Stimulated activated CD4-positive, alpha-beta T cell treated with anti-CD3 and anti-CD28 coated beads, Interleukin-15, amount 100 ng/mL, for 24 hours (primary cell): ENCODE data around the gene LAD1.

Experiments
- DNase-seq: peaks from one replicate; pipeline ENCODE4 v3.0.0-alpha.2; 2020

The LAD1 gene

DNA sequence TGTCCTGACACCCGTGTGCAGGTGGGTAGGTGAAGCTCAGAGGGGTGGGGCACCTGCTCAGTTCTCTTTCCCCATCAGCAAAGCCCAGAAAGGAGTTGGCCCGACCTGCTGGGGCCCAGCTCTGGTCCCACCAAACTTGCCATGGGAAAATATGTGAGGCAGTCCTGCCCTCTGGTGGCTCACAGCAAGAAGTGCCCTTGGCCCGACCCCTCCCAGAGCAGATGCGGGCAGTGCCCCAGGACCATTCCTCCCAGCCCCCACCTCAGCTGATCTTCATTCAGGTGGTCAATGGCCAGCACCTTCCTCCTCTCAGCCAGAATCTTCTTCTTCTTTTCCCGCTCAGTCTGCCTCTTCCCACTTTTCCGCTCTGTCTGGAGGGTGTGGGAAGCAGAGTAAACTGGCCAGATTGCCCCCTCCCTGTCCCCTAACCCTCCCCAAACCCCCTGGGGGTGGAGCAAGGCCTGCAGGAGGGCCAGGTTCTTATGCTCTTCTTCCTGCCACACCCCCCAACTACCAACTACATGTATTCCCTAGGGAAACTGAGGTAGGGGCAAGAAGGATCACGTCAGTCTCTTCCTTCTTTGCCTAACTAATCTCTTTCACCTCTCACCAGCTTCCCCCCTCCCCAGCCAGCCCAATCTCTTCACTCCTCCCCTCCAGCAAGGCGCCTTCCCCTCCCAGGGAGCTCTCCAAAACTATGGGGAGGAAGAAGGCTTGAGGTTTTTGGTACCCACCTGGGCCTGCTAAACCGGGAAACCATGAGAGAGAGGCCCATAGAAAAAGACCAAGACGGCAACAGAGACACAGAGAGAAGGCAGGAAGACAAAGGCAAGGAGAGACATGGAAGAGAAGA, 37.2 kb downstream of the LAD1 start:
- DNase-seq: peak; percentile 50

DNA sequence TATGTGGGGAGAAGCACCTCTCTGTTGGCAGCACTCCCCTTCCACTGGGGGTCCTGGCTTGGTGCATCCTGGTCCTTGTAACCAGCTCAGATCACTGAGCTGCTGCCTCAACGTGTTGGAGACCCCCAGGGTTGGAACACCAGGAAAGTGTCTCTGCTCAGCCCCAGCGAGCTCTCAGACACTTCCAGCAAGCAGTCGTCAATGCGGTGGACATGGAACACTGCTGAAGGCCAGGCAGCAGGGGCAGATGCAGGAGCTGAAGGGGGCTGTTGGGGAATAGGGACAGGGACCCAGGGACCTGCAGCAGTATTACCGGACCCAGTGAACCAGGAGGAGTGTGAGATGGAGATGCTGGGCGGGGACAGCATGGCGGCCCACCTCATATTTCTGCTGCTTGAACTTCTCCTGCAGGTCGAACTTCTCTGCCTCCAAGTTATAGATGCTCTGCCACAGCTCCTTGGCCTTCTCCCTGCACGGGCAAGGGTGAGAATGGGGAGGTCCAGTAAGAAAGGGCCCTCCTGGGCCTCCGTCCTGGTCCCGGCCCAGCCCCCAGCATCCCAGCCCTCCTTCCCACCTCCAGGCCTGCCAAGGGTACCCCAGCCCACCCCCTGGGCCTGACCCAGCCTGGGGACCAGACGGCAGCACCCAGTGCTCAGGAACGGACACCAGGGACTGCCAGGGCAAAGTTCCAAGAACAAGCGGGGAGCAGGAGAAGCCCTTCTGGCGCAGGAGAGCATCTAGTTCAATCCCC, 38.0 kb downstream of the LAD1 start:
- DNase-seq: no peak

DNA sequence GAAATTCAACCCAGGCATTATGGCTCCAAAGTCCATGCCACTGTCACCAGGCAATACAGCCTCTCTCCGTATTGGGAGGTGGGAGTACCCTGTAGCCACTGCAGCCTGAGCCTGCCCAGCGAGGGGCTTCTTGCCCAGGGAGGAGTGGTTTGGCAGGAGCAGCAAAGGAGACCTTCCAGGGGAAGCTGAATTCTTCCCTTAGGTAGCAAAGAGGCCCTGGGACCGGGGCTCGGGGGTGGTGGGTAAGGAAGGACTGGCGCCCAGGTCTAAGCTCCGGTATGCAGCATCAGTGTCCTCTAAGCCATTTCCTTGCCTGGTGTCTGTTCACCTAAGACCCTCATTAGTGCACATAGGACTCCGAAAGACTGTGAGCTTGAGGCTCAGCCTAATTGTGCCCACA, 38.6 kb downstream of the LAD1 start:
- no peak for DNase-seq

GRCh38 chr1:201359873-201360210, 39.3 kb downstream of the LAD1 start:
- no peak for DNase-seq

GRCh38 chr1:201359031-201359872, 39.9 kb downstream of the LAD1 start:
- no peak for DNase-seq

GRCh38 chr1:201358596-201358995, 40.5 kb downstream of the LAD1 start:
- no peak for DNase-seq

- no peak for DNase-seq
Measured at GRCh38 chr1:201357636-201358348, 41.3 kb downstream of the LAD1 start.

DNA sequence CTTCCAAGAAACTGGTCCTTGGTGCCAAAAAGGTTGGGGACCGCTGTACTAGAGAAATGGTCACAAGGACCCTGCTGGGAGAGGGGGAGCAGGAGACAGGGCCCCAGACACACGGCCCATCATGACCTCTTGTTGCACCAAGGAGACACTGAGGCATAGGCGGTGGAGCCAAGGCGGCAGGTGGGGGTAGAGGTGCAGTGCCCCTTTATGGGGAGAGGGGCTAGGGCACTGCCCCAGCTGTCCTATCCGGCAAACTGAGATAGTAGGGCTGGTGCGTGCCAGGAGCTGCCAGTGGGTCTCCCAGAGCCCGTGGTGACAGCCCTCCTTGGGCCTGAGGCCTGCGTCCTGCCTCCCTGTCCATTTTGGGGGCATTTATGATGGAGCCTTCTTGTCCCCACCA, 41.9 kb downstream of the LAD1 start:
- no peak for DNase-seq

- no peak for DNase-seq
Measured at GRCh38 chr1:201356701-201357100, 42.4 kb downstream of the LAD1 start.

GRCh38 chr1:201356236-201356635, 42.9 kb downstream of the LAD1 start:
- no peak for DNase-seq

GRCh38 chr1:201355471-201355870, 43.7 kb downstream of the LAD1 start:
- no peak for DNase-seq

DNA sequence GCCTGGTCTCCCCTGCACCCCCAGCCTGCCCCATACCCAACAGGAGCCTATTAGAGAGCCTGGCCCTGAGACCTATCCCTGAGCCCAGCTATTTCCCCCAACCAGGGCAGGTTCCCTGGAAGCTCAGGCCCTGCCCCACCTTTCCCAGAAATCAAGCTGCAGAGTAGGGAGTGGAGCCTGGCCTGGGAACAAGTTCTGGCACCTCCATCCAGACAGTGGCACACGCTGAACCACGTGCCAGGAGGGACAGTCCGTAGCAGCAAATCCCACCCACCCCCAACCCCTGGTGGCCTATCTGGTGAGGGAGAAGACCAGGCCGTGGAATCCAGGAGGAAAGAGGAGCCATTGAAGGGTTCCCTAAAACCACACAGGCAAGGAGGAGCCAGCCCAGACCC, 44.2 kb downstream of the LAD1 start:
- no peak for DNase-seq

GRCh38 chr1:201354151-201354900, 44.8 kb downstream of the LAD1 start:
- DNase-seq: no peak

DNA sequence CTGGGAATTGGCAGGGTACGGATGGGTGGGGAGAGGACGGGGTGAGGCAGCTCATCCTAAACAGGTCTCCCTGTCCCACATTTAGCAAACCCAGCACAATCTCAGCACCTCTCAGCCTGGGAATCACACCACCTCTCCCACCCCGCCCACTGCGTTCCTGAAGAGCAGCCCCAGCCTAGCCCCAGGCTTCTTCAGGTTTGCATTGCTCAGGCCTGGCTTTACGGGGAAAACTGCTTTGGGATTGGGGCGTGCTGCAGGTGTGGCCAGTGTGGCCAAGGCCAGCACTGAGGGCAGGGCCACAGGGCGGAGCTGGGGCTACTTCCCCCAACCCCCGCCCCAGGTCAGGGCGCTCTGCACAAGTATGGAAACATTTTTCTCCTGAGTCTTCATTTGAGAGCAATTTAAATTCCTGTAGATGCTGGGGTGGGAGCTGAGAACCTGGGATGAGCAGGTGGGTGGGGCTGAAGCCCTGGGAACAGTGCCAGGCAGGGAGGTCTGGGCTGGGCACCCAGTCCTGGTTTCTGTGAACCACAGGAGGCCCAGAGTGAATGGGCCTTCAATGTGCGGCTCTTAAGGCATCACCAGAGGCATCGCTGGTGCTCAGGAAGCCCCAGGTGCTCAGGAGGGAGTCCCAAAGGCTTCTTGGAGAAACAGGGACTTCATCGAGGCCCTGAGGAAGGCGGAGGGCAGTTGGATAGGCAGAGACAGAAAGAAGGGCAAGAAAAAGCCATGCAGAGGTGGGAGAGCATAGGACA, 45.8 kb downstream of the LAD1 start:
- no peak for DNase-seq

DNA sequence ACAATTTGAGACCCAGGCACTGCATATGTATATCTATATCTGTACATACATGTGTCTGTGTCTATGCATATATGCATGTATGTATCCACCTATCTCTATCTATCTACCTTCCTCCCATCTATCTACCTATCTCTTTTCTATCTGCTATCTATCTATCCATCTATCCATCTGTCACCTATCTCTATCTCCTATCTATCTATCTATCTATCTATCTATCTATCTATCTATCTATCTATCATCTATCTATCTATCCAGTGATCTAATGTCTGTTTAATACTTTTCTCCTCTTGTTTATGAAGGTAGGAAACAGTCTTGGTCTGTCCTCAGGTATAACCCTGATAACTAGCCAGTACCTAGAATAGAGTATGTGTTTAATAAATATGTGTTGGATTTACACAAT, 47.5 kb downstream of the LAD1 start:
- DNase-seq: no peak

DNA sequence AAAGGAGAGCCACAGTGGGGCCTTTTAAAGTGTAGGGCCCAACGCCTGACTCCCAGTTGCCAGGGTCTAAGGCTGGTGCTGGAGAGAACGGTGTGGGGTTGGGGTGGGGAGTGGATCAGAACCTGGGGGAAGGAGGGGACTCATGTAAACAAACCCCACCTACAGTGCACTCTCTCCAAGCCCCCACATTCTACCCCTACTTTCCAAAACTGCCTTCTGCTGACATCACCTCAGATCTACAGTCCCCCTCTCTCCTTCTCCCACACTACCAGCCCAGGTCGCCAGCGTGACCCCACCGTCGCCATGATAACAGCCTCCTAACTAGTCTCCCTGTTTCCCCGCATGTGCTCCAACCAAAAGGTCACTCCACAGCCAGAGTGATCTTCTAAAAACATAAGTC, 48.2 kb downstream of the LAD1 start:
- no peak for DNase-seq

DNA sequence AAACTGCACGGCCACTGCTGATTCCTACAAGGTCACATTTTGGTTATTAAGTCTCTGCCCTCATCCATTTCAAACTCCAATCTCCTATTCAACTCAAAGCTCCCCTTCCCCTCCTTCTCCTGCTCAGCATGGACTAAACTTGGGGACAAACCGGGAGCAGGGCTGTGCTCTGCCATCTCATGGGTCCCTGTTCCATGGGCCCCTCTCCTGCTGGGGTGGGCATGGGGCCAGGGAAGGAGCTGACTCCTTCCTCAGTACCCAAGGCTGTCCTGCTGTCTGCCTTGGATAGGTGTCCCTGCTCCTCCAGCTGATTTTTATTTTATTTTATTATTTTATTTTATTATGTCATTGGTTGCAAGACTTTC, 48.8 kb downstream of the LAD1 start:
- DNase-seq: no peak

DNA sequence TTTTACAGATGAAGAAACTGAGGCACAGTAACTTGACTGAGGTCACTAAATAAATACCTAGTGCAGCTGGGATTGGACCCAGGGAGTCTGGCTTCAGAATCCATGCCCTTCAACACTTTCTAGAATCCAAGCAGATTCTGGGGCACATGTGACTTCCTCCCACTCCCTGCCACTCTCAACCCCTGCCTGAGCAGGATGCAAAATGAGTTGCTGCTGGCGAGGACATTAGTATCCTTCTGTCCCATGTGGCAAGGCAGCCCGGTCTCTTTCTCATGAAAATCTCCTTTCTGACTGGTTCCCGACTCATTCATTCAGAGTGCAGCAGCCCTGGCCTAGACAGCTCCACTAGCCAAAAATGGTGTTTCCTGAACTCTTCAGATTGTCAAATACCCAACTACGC, 50.0 kb downstream of the LAD1 start:
- DNase-seq: no peak

- DNase-seq: peak; percentile 46
Measured at GRCh38 chr1:201348211-201348566, 50.9 kb downstream of the LAD1 start.

DNA sequence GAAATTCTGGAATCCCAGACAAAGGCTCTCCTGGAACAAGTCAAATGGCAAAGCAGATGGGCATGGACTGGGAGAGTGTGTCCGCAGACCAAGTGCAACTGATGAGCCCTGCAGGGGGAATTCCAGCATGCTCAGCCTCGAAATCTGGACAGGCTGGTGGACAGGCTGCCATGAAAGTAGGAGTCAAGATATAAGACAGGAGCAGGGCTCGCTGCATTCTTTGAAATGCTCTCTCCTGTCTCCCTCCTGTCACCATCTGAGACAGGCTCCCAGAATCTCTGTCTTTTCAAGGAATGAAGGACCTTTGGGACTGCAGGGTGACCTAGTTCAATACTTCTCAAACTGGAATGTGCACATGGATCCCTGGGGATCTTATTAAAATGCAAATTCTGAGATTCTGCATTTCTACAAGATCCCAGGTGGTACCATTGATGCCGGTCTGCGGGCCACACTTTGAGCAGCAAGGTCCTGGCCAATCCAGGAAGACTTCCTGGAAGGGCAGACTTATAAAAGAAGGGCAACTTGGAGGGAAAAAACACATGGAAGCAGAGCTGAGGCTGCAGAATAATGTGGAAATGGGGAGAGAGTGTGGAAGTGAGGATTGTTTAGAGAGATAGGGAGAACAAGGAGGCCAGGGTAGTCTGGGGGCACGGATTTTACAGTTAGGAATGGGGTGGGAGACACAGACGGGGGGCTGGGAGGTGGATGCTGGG, 51.5 kb downstream of the LAD1 start:
- no peak for DNase-seq

- DNase-seq: no peak
Measured at GRCh38 chr1:201346987-201347386, 52.1 kb downstream of the LAD1 start.
